ENCODE data around the gene CTNNA1.
"Not testable (repeated sequence)": the region's sequence is repeated elsewhere in the genome, so short reads cannot be mapped to it uniquely, and the experiment has no call there.

GRCh38 chr5:138921362-138921761, 168.1 kb downstream of the CTNNA1 start:
- not testable (repeated sequence) for TF ChIP-seq CTCF (IDR thresholded peaks at IDR 0.05 in 4 of 5, conservative IDR thresholded peaks at IDR 0.05 in 1 of 5); POLR2A (IDR thresholded peaks at IDR 0.05)
